Globus pallidus (tissue), 1 donor: Measurements from ENCODE around the gene EPM2AIP1.
A peak's percentile ranks its signal among the peaks of the same experiment; 100 is the strongest.
"Not testable (repeated sequence)": the region's sequence is repeated elsewhere in the genome, so short reads cannot be mapped to it uniquely, and the experiment has no call there.

Experiments
- DNase-seq: peaks from one replicate; pipeline ENCODE4 v3.0.0-alpha.2; 2015; ENCODE audit warnings: low spot score

EPM2AIP1 gene

DNA sequence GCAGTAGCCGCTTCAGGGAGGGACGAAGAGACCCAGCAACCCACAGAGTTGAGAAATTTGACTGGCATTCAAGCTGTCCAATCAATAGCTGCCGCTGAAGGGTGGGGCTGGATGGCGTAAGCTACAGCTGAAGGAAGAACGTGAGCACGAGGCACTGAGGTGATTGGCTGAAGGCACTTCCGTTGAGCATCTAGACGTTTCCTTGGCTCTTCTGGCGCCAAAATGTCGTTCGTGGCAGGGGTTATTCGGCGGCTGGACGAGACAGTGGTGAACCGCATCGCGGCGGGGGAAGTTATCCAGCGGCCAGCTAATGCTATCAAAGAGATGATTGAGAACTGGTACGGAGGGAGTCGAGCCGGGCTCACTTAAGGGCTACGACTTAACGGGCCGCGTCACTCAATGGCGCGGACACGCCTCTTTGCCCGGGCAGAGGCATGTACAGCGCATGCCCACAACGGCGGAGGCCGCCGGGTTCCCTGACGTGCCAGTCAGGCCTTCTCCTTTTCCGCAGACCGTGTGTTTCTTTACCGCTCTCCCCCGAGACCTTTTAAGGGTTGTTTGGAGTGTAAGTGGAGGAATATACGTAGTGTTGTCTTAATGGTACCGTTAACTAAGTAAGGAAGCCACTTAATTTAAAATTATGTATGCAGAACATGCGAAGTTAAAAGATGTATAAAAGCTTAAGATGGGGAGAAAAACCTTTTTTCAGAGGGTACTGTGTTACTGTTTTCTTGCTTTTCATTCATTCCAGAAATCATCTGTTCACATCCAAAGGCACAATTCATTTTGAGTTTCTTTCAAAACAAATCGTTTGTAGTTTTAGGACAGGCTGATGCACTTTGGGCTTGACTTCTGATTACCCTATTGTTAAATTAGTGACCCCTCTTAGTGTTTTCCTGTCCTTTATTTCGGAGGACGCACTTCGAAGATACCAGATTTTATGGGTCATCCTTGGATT, 674 bp upstream of the EPM2AIP1 start, which contains the start of gene MLH1:
MLH1 (plus strand) TSS at position 193 of the 958 bp plus-strand sequence; CDS start at position 223, 30 bp downstream.
- peak; percentile 100 for DNase-seq

DNA sequence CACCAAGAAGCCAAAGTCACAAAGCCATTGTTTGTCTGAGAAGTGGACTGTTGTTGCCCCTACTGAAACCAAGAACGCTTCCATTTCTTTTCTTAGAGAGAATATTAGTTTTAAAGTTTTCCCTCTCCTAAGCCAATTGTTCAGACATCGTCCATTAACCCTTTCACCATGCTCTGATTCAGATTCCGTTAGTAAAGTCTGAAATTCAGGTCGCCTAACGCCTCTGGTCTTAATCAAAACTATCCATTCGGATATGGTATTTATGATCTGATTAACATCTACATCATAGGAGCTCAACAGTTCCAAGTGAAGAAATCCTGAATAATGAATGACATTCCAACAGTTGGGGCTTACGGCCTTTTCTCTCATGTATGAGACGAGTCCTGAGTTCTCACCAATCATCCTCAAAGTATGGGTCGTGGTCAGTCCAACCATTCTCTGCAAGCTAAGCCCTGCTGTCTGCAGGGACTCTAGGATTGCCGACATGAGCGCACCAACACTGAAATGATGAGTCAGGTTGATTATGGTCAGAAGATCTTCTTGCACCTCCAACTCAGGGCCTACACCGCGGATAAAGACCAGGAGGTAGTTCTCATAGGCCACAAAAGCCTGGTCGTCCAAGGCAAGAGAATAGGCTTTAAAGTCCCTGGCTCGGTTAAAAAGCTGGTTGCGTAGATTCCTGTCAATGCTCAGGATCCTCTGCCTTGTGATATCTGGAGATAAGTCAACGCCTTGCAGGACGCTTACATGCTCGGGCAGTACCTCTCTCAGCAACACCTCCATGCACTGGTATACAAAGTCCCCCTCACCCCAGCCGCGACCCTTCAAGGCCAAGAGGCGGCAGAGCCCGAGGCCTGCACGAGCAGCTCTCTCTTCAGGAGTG, 767 bp downstream of the EPM2AIP1 start:
- no peak for DNase-seq

DNA sequence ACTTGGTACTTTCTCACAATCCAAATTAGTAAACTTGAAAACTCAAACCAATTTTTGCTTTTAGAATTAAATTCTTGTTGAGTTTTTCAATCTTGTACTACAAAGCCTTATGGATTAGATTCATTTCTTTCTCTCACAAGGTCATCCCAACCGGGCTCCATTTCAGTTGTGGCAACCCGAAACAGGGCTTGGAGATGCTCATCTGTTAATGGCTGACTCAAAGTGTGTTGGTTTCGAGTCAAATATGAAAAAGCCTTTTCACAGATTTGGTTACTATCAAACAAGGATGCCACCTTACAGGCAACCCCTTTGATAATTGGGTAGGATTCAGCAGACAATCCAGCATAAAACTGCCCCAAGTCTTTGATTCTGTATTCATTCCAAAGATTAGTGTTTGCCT, 1.8 kb downstream of the EPM2AIP1 start:
- no peak for DNase-seq

DNA sequence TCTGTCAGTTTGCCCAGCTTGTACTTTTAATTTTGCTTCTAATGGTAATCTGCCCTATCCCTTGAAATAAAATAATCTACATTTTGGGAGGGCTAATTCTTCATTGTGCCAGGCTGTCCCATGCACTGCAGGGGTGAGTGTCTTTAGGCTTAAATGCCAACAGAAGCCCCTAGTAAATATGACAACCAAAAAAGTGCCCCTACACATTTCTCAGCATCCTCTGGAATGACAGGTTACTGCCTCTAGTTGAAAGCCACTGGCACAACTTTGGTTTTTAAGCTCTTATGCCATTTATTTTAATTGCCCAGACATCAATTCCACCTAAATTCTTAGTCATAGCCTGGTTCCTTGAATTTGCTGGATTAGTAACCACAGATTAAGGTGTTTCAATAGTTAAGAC, 3.4 kb downstream of the EPM2AIP1 start:
- no peak for DNase-seq

DNA sequence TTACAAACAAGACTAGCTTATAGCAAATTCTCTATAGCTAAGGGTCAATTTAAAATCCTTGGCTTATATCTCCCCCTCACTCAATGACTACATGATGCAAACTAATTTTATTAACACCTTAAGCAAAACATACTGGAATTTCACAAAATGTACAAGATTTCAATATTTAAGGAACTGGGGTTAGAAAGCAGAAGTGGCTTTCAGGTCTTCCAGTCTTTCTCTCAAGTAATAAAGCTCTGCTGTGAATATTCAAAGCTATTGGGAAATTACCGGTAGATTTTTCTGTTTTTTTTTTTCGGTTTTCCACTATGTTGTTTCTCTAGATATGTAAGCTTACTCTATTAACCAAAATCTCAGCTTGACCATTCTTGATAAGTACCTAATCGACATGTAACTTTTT, 3.9 kb downstream of the EPM2AIP1 start:
- no peak for DNase-seq

DNA sequence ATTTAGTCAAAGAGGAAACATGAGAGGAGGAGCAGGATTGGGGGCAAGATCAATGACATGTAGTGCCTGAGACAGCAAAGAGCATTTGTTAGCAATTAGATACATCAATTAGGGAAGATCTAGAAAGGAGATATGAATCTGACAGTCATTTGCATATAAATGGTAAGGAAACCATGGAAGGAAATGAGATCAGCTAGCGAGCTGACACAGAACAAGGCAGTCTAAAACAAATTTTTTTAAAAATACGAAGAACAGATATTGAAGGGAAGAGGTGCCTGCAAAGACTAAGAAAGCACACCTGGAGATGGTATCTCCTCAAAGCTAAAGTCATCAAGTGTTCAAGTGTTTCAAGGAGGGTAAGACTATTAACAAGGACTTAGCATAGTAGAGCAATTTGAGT, 4.6 kb downstream of the EPM2AIP1 start:
- DNase-seq, result no peak

DNA sequence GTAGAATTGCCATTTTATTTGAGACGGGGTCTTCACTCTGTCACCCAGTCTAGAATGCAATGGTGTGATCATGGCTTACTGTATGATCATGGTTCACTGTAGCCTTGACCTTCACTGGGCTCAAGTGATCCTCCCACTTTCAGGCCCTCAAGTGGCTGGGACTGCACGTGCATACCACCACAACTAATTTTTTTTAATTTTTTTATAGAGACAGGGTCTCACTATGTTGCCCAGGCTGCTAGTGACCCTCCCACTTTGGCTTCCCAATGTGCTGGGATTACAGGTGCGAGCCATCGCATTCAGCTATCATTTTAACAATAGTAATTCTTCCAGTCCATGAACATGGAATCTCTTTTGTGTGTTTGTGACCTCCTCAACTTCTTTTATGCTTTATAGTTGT, 11.9 kb downstream of the EPM2AIP1 start:
- DNase-seq, result no peak

DNA sequence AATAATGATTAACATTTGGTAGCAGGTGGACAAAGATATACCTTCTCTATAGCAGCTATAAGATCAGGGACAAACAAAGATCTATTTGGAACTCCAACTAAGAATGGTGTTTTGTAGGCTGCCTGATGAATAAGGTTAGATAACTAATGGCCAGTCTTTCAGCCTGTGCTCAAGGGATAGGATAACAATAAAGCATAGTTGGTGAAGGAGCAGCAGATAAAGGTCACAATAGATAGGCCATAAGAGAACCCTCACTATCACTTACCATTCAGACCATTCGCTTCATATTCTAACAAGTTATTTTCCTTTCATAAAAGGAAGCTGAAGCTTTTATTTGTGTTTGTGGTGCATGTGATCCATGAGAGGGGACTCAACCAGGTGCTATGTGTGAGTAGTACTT, 19.8 kb downstream of the EPM2AIP1 start:
- no peak for DNase-seq

DNA sequence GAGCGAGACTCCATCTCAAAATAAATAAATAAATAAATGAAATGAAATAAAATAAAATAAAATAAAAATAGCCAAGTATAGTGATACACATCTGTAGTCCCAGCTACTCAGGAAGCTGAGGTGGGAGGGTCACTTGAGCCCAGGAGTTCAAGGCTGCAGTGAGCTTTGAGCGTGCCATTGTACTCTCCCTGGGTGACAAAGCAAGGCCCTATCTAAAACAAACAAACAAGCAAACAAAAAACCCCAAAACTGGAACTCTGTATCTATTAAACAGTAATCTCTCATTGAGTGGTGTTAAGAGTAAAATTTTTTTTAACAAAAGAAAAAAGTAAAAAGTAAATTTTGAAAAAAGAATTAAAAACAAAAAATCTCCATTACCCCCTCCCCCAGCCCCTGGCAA, 20.8 kb downstream of the EPM2AIP1 start:
- no peak for DNase-seq

DNA sequence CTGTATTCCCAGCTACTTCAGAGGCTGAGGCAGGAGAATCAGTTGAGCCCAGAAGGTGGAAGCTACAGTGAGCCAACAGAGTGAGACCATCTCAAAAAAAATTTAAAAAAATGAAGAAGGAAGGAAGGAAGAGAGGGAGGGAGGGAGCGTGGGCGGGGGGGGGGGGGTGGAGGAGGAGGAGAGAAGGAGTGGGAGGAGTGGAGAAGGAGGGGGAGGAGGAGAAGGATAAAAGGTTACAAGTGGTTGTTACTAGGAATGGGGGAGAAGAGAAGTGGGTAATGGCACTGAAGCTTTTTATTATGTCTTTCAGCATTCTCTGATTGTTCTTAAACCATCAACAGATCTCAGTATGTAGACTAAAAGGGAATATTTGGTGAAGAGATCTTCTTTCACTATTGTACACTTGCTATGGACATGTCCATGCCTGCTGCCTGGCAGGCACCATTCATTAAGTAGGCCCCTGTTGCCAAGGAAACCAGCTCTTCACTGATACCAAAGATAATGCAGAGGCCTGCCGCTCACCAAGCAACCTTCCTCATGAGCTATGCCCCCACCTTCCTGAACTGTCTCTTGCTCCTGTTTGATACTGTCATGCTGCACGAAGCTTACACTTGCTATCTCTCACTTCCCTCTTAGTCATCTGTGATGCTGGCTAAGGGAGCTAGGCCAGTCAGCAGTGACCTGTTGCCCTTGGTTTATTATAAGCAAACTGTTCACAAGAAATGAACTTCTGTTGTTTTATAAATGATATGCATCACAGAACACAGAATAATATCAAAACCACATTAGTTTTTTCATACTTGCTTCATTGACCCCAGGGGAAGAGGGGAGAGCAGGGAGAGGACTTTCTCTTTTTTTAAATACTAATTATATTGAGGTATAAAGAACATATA, 23.1 kb downstream of the EPM2AIP1 start:
- no peak for DNase-seq

DNA sequence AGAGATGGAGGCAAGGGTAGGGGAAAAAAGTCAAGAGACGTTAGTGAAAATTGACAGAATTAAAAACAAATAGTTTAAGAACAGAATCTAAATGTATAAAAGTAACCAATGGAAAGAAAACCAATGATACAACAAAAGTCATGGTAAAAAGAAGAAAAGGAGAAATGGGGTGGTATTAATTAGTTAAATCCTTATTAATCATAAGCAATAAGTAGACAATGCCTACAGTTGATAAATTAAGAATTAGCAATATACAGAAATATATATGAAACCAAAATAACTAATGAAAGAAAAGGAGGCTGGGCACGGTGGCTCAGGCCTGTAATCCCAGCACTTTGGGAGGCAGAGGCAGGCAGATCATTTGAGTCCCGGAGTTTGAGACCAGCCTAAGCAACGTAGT, 23.8 kb downstream of the EPM2AIP1 start:
- no peak for DNase-seq

DNA sequence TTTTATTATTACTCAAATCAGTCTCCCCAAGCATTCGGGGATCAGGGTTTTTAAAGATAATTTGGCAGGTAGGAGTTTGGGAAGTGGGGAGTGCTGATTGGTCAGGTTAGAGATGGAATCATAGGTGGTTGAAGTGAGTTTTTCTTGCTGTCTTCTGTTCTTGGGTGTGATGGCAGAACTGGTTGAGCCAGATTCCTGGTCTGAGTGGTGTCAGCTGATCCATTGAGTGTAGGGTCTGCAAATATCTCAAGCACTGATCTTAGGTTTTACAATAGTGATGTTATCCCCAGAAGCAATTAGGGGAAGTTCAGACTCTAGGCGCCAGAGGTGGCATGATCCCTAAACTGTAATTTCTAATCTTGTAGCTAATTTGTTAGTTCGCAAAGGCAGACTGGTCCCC, 27.5 kb downstream of the EPM2AIP1 start:
- no peak for DNase-seq

DNA sequence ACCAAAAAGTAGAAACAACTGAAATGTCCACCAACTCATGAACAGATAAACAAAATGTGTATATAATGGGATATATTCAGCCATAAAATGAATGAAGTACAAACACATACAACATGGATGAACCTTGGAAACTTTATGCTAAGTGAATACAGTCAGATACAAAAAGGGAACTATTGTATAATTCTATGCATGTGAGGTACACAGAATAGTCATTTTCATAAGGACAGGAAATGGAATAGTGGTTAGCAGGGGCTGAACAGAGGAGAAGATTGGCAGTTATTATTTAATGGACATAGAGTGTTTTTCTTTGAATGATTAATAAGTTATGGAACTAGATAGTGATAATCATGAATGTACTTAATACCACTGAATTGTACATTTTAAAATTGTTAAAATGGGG, 28.1 kb downstream of the EPM2AIP1 start:
- no peak for DNase-seq

DNA sequence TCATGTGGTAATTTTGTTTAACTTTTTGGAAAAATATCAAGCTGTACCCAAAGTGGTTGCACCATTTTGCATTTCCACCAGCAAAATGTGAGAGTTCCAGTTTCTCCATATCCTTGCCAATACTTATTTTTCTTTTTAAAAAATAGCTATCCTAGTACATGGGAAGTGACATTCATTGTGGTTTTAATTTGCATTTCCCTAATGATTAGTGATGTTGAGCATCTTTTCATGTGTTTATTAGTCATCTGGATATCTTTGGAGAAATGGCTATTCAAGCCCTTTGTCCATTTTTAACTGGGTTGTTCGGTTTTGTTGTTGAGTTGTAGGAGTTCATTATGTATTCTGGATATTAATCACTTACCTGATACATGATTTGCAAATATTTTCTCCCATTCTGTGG, 28.6 kb downstream of the EPM2AIP1 start:
- no peak for DNase-seq

DNA sequence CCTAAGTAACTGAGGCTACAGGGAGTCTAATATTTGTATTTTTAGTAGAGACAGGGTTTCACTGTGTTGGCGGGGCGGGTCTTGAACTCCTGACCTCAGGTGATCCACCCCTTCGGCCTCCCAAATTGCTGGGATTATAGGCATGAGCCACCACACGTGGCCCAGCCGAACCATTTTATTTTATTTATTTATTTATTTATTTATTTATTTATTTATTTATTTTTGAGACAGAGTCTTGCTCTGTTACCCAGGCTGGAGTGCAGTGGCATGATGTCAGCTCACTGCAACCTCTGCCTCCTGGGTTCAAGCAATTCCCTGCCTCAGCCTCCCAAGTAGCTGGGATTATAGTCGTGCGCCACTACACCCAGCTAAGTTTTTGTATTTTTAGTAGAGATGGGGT, 29.9 kb downstream of the EPM2AIP1 start:
- DNase-seq, result not testable (repeated sequence)

DNA sequence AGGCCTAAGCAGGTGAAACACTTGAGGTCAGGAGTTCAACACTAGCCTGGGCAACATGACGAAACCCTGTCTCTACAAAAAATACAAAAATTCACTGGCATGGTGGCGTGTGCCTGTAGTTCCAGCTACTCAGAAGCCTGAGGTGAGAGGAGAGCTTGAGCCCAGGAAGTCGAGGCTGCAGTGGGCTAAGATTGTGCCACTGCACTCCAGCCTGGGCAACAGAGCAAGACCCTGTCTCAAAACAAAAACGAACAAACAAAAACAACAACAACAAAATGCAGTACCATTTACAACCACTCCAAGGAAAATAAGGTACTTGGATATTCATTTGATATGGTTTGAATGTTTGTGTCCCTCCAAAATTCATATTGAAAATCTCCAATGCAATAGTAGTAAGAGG, 32.4 kb downstream of the EPM2AIP1 start:
- DNase-seq, result no peak

DNA sequence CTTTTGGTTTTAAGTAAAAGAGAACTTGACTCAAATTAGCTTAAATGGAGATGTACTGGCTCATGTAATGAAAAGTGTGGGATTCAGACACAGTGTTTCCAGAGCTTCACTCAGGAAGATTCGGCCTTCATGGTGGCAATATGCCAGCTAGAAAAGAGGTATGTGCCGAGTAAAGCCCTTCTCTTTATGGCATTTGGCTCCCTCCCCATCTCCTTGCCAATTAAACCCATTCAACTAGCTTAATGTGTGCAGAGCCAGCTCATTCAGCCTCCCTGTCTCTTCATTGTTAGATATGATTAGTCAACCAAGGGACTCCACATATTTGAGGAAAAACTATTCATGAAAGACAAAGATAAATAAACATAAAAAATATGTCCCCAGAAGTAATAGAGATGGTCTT, 33.1 kb downstream of the EPM2AIP1 start:
- DNase-seq, result no peak

DNA sequence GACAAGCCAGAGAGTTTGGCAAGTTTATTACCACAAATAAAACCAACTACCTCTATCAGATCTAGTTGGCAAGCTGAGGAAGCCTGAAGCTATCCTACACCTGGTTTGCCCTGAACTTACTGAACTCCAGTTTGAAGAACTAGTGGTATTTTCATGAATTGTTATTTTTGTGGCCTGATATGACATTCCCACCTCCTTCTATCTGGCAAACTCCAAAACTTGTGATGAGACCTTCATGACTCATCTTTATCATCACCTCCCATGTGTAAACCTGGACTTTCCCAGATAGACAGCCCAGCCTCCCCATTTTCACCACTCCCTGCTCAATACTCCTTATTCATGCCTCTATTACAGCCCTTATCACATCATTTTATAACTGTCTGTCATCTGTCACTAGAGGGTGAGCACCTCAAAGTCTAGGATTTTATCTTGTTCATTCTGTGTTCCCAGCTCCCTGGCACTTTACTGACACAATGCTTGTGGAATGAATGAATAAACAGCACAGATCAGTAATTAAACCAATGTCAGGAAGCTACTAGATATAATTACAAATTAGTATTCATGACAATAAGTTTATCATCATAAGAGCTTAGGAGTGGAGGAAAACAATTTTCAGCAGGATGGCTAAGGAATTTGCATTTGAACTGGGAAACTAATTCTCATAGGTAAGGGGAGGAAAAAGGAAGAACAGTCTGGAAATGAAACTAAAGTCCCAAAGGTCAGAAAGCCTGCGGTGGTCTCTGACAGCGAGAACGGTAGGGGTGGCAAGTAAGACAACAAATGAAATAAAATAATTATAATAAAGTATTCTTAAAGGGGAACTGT, 34.9 kb downstream of the EPM2AIP1 start:
- no peak for DNase-seq

DNA sequence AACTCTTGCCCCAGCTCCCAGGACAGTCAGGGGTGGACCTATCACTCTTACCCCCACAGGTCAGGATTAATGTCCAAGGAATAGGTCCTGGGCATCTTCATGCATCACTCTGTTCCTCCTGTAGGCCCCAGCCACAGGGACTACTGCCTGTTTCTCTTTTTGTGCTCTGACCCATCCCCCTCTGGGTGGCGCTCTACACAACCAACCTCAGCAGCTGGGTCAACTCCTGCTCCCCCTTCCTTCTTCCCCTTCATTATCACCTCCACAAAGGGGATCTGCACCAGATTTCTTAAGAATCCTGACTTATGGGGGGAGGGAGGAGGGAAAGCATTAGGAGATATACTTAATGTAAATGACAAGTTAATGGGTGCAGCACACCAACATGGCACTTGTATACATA, 35.9 kb downstream of the EPM2AIP1 start:
- DNase-seq, result no peak

DNA sequence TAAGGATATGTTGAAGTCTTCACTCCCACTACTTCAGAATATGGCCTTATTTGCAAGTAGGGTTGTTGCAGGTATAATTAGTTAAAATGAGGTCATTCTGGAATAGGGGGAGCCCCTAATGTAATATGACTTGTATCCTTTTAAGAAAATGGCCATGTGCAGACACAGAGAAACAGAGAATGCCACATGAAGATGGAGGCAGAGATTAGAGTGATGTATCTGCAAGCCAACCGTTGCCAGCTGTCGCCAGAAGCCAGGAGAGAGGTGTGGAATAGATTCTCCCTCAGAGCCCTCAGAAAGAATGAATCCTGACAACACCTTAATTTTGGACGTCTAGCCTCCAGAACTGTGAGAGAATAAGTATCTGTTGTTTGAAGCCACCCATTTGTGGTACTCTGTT, 36.8 kb downstream of the EPM2AIP1 start:
- no peak for DNase-seq
